Body of pancreas (tissue), 4 donors: Measurements from ENCODE around the gene CAPZB. TPM values are rescaled to one million over a fixed set of nuclear protein-coding genes. Genes with fewer than 3 reads are reported as not detected.

ENCODE experiments used
- ATAC-seq: fragments of 150-250 bp; one replicate; pipeline ENCODE4 v1.9.1; 2016
- DNase-seq, 4 donors: peaks; one replicate each; pipeline ENCODE4 v3.0.0-alpha.2; 2019
- H3K27ac ChIP-seq, 4 donors: fragments of 200-600 bp; sonication (generic); 1 replicate in 3 of 4; 2 replicates in 1 of 4; pipeline versions ENCODE4 v1.5.1 to v1.6.1; 2016 to 2019; ENCODE audit warnings: mild to moderate bottlenecking in 1 of 4, mixed read lengths in 1 of 4, moderate library complexity in 1 of 4
- H3K27me3 ChIP-seq, 2 donors: fragments of 200-600 bp; sonication (generic); one replicate each; pipeline ENCODE4 v1.6.0; 2016; ENCODE audit warnings: mild to moderate bottlenecking in 1 of 2
- H3K36me3 ChIP-seq, 2 donors: fragments of 200-600 bp; sonication (generic); replicated peaks in 1 of 2; 2 replicates each; pipeline ENCODE4 v1.5.1; 2016; ENCODE audit warnings: low read depth in 2 of 2; ENCODE audit not compliant: insufficient read depth in 1 of 2
- H3K4me1 ChIP-seq: fragments of 200-600 bp; sonication (generic); one replicate; pipeline ENCODE4 v1.6.0; 2016
- H3K4me3 ChIP-seq, 2 donors: fragments of 200-600 bp; sonication (generic); 1 replicate in 1 of 2; 2 replicates in 1 of 2; pipeline ENCODE4 v1.5.1; 2016 to 2019
- H3K9me3 ChIP-seq, 3 donors: fragments of 200-600 bp; sonication (generic); 1 replicate in 2 of 3; 2 replicates in 1 of 3; pipeline ENCODE4 v1.5.1; 2016
- POLR2A ChIP-seq, 3 donors: fragments of 450-650 bp; IDR thresholded peaks; one replicate each; pipeline ENCODE4 v1.6.1; 2016; ENCODE audit warnings: antibody characterized with exemption in 3 of 3, mild to moderate bottlenecking in 2 of 3
- WGBS, 2 donors: methylation state at CpG; one replicate each; pipeline ENCODE4 v1.1.5; 2017; 5-methylcytosine and 5-hydroxymethylcytosine counted together
- intact Hi-C: fragments of 100-400 bp; cut with DNase I; formaldehyde crosslinking; loops from one replicate; pipeline ENCODE4 v1.15.1; 2023
- total RNA-seq, 2 donors: library from RNA; depleted of rRNA; stranded (reverse); fragments of >200 nt; gene quantifications; one replicate each; pipeline ENCODE4 v1.1.0, GENCODE V29; 2016
- TF ChIP-seq, protein P1 (sequence below), 7 experiments: fragments of 450-650 bp in 4 of 7; fragments of 200-600 bp in 3 of 7; sonication (generic) in 3 of 7; IDR thresholded peaks; one replicate each; pipeline ENCODE4 v1.5.1; 2016 to 2019; ENCODE audit warnings: antibody characterized with exemption in 7 of 7

CAPZB gene
- total RNA-seq, 2 donors from 2014 or later = 35.5 to 54.1 TPM

DNA sequence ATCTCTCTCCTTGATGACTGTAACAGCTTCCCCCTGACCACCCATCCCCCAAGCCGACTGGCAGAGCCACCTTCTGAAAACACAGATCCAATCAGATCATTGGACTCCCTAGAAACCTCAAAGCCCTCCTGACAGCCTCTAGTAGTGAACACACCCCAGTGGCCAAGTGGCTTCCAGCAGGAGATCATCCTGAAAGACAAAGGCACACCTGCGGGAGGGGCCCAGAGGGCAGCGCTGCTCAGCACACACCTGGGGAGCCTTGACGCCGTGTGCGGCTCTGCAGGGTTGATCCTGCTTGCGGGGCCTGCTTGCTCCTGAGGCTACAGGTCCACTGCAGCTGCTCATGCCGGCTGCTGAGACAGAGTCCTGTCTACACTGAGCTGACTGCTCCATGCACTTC lies 131.7 kb downstream of the CAPZB start:
- Histone ChIP-seq H3K27ac (no peak overlapping the region), H3K4me1 (no peaks in the 10 kb centered on the region), H3K9me3 (no peaks in the 10 kb centered on the region), H3K27me3 (no peaks in the 10 kb centered on the region), H3K4me3 (no peak overlapping the region), H3K36me3 (peaks cover 0 to 27% of the 10 kb centered on the region in 2 donors)
- DNase-seq (no peak), ATAC-seq (no peak)
- no peak for TF ChIP-seq POLR2A (IDR thresholded peaks at IDR 0.05)
- TF ChIP-seq, protein P1, sequence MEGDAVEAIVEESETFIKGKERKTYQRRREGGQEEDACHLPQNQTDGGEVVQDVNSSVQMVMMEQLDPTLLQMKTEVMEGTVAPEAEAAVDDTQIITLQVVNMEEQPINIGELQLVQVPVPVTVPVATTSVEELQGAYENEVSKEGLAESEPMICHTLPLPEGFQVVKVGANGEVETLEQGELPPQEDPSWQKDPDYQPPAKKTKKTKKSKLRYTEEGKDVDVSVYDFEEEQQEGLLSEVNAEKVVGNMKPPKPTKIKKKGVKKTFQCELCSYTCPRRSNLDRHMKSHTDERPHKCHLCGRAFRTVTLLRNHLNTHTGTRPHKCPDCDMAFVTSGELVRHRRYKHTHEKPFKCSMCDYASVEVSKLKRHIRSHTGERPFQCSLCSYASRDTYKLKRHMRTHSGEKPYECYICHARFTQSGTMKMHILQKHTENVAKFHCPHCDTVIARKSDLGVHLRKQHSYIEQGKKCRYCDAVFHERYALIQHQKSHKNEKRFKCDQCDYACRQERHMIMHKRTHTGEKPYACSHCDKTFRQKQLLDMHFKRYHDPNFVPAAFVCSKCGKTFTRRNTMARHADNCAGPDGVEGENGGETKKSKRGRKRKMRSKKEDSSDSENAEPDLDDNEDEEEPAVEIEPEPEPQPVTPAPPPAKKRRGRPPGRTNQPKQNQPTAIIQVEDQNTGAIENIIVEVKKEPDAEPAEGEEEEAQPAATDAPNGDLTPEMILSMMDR (IDR thresholded peaks at IDR 0.05) = no peak
- 77 to 95% methylated on average over 2 to 8 of the region's 8 CpGs for WGBS, 2 donors
- intact Hi-C loops = no loop called here

DNA sequence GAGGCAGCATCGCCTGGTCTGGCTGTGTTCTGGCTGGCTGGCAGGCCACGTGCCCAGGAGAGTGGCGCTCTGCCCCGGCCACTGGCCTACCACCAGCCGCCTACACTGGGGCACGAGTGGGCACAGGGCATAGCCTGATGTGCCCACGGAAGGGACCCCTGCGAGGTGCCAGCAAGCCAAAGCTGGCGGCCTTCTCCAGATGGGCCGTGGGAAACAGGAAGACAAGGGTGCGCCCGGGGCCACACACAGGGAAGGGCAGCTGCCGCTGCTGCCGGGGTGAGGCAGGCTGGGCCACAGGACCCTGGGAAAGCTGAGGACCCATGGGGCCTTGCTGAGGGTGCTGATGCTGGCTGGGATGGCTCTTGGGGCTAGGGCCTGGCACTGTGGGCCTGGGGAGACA lies 132.5 kb downstream of the CAPZB start:
- TF ChIP-seq, protein P1 (IDR thresholded peaks at IDR 0.05) = no peak
- H3K27ac ChIP-seq = no peak overlapping the region
- intact Hi-C loops = no loop called here
- H3K9me3 ChIP-seq = no peaks in the 10 kb centered on the region
- H3K4me1 ChIP-seq = no peaks in the 10 kb centered on the region
- H3K36me3 ChIP-seq = peaks cover 0 to 27% of the 10 kb centered on the region in 2 donors
- WGBS, 2 donors = 94 to 98% methylated on average over 13 to 14 of the region's 14 CpGs
- DNase-seq (no peak), ATAC-seq (no peak)
- H3K4me3 ChIP-seq = no peak overlapping the region
- H3K27me3 ChIP-seq = no peaks in the 10 kb centered on the region

DNA sequence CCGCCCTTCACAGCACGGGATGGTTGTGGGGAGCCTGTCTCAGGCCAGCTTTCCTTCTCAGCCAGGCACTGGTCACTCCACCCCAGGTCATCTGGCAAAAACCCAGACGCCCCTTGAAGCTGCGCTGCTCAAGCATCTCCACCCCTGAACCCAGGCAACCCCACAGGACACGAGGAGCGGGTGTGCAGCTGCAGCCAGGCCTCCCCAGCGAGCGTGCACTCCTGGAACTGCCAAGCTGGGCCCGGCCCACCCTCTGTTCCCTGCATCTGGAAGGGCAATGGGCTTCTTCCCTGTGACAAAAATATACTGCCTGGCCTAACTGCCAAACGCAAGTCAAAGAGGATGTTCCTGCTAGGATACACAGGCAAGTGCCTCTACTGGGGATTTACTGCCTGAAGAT lies 133.5 kb downstream of the CAPZB start:
- Histone ChIP-seq H3K9me3 (no peaks in the 10 kb centered on the region), H3K36me3 (peaks cover 0 to 27% of the 10 kb centered on the region in 2 donors), H3K4me1 (no peaks in the 10 kb centered on the region), H3K27ac (no peak overlapping the region), H3K27me3 (no peaks in the 10 kb centered on the region), H3K4me3 (no peak overlapping the region)
- TF ChIP-seq, protein P1 (IDR thresholded peaks at IDR 0.05) = no peak
- TF ChIP-seq POLR2A (IDR thresholded peaks at IDR 0.05) = no peak
- ATAC-seq = no peak
- DNase-seq = no peak
- 84 to 92% methylated on average over 2 to 10 of the region's 10 CpGs for WGBS, 2 donors
- intact Hi-C loops = no loop called here

DNA sequence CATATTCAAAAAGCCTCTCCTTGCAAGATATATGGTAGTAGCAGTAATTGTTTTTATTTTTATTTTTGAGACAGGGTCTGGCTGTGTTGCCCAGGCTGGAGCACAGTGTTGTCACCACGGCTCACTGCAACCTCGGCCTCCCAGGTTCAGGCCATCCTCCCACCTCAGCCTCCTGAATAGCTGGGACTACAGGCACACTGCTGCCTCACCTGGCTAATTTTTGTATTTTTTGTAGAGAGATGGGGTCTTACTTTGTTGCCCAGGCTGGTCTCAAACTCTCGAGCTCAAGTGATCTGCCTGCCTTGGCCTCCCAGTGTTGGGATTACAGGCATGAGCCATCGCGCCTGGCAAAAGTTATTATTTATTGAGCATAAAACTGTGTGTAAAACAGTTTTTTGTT lies 134.8 kb downstream of the CAPZB start:
- WGBS, 2 donors = 94% methylated on average over 5 of the region's 5 CpGs
- ATAC-seq = no peak
- H3K36me3 ChIP-seq = peaks cover 0 to 18% of the 10 kb centered on the region in 2 donors

DNA sequence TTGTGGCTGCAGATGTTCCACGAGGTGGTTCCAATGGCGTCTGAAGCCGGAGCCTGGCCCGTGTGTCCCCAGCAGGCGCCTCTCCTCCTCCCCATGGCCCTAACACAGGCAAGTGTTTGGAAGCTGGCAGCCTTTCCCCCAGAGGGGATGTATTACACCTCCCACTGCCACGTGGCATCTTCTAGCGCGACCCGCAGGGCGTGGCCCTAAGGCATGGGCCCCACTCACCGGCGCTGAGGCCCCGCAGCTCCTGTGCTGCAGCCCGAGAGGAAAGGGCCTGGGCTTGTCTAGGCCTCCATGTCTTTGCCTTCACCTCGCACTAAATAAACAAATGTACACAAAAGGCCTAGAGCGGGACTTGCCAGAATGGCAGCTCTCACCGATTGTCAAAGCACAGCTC lies 135.3 kb downstream of the CAPZB start:
- no peak for ATAC-seq
- 91% methylated on average over 14 to 17 of the region's 17 CpGs for WGBS, 2 donors
- H3K27ac ChIP-seq = no peak overlapping the region
- DNase-seq = no peak
- TF ChIP-seq POLR2A (IDR thresholded peaks at IDR 0.05) = no peak
- TF ChIP-seq, protein P1 (IDR thresholded peaks at IDR 0.05) = no peak
- H3K4me3 ChIP-seq = no peak overlapping the region
- no peaks in the 10 kb centered on the region for H3K9me3 ChIP-seq
- H3K36me3 ChIP-seq = peaks cover 0 to 16% of the 10 kb centered on the region in 2 donors
- H3K4me1 ChIP-seq = no peaks in the 10 kb centered on the region
- H3K27me3 ChIP-seq = no peaks in the 10 kb centered on the region
- intact Hi-C loops = no loop called here

More for the DNA sequence above, 134.8 kb downstream of the CAPZB start:
- no peaks in the 10 kb centered on the region for H3K4me1 ChIP-seq
- H3K27me3 ChIP-seq = no peaks in the 10 kb centered on the region
- H3K27ac ChIP-seq = no peak overlapping the region
- DNase-seq = no peak
- intact Hi-C loops = no loop called here
- no peaks in the 10 kb centered on the region for H3K9me3 ChIP-seq
- H3K4me3 ChIP-seq = no peak overlapping the region
- TF ChIP-seq, protein P1 (IDR thresholded peaks at IDR 0.05) = no peak
- TF ChIP-seq POLR2A (IDR thresholded peaks at IDR 0.05) = no peak
